Right lobe of liver (tissue), 6 donors: ENCODE data around the gene LEMD1. TPM values are rescaled to one million over a fixed set of nuclear protein-coding genes. Genes with fewer than 3 reads are reported as not detected.
"Not testable (repeated sequence)": the region's sequence is repeated elsewhere in the genome, so short reads cannot be mapped to it uniquely, and the experiment has no call there.

Source experiments
- ATAC-seq, 4 donors: fragments of 200-7000 bp; cut with Tn5 transposase; one replicate each; pipeline ENCODE4 v1.9.1; 2020; ENCODE audit warnings: mild to moderate bottlenecking in 4 of 4, moderate library complexity in 4 of 4
- DNase-seq, 3 donors: peaks; one replicate each; pipeline ENCODE4 v3.0.0-alpha.2; 2020
- H3K27ac ChIP-seq, 3 donors: fragments of 200-600 bp; one replicate each; pipeline ENCODE4 v1.8.0; 2022
- H3K27me3 ChIP-seq, 2 donors: fragments of 200-600 bp; one replicate each; pipeline ENCODE4 v1.8.0; 2022
- H3K36me3 ChIP-seq, 4 donors: fragments of 200-600 bp; sonication (generic) in 1 of 4; one replicate each; pipeline versions ENCODE4 v1.5.1 to v1.8.0; 2017 to 2022; ENCODE audit warnings: control low read depth in 1 of 4
- H3K4me1 ChIP-seq, 4 donors: fragments of 200-600 bp; sonication (generic) in 1 of 4; one replicate each; pipeline versions ENCODE4 v1.5.1 to v1.8.0; 2017 to 2022; ENCODE audit warnings: control low read depth in 1 of 4
- H3K4me3 ChIP-seq, 3 donors: fragments of 200-600 bp; one replicate each; pipeline ENCODE4 v1.8.0; 2022
- H3K9me3 ChIP-seq, 4 donors: fragments of 200-600 bp; sonication (generic) in 1 of 4; one replicate each; pipeline versions ENCODE4 v1.5.1 to v1.8.0; 2017 to 2022; ENCODE audit warnings: control low read depth in 1 of 4
- POLR2A ChIP-seq: fragments of 450-650 bp; IDR thresholded peaks from one replicate; pipeline ENCODE4 v1.6.1; 2017; ENCODE audit warnings: antibody characterized with exemption, mild to moderate bottlenecking
- whole genome bisulfite sequencing: methylation state at CpG from one replicate; pipeline ENCODE4 v1.1.6; 2018; ENCODE audit warnings: low coverage, low lambda C conversion rate; ENCODE audit not compliant: insufficient coverage; ENCODE audit errors: missing lambda C conversion rate; 5-methylcytosine and 5-hydroxymethylcytosine counted together
- intact Hi-C, 2 donors: fragments of 100-400 bp; cut with DNase I; formaldehyde crosslinking; loops; one replicate each; pipeline versions ENCODE4 v1.11.2 to v1.14.1; 2022
- total RNA-seq, 6 experiments: library from RNA; depleted of rRNA in 2 of 6; stranded (reverse); fragments of >200 nt in 2 of 6; fragmentation: NEBNext Ultra II Directional in 3 of 6; extraction: Animal tissue kit (Norgen Biotek cat#: 25700) in 3 of 6; gene quantifications; one replicate each; pipeline versions ENCODE4 v1.1.0 to v1.2.4, GENCODE V29; 2016 to 2023
- TF ChIP-seq, protein P1 (sequence below), 4 donors: fragments of 200-600 bp in 3 of 4; fragments of 450-650 bp in 1 of 4; IDR thresholded peaks; one replicate each; pipeline versions ENCODE4 v1.5.1 to v1.8.0; 2016 to 2022; ENCODE audit warnings: antibody characterized with exemption in 4 of 4, mild to moderate bottlenecking in 2 of 4
- donor health status: DM: no; HTN: yes; CAD: no.
- donor health status: DM: no; HTN: no; CAD: no.
- donor health status: DM: no; HTN: no; CAD: no.
- donor health status: DM: no; HTN: yes; CAD: no.
- donor health status: DM: no; HTN: yes; CAD: no.

The LEMD1 gene
- total RNA-seq, 6 experiments from 2014 or later = not detected

DNA sequence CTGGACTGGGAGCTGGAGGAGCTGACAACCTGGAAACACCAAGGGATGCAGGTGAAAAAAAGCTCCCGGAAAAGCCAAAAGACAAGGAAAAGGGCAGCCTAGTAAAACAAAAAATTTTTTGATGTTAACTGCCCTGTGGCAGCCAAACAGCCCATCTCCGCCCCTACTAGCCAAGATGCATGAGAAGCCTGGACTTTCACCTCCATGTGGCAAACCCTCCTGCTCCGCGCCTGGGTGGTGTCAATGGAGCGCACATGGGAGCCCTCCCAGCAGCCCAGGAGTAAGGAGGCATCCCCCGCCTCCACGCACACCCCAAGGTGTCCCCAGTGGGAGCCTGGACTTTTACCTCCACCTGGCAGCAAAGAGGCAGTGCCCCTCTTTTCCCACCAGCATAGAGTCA, 30.5 kb downstream of the LEMD1 start:
- Histone ChIP-seq H3K4me3 (no peak overlapping the region), H3K36me3 (no peaks in the 10 kb centered on the region), H3K27ac (no peak overlapping the region), H3K9me3 (peaks cover 0 to 3% (median 0%) of the 10 kb centered on the region in 4 donors), H3K4me1 (no peaks in the 10 kb centered on the region), H3K27me3 (peaks cover 0 to 5% of the 10 kb centered on the region in 2 donors)
- WGBS = 67% methylated on average over 4 of the region's 7 CpGs
- ATAC-seq (no peak), DNase-seq (no peak)
- TF ChIP-seq POLR2A = no peak
- TF ChIP-seq, protein P1, sequence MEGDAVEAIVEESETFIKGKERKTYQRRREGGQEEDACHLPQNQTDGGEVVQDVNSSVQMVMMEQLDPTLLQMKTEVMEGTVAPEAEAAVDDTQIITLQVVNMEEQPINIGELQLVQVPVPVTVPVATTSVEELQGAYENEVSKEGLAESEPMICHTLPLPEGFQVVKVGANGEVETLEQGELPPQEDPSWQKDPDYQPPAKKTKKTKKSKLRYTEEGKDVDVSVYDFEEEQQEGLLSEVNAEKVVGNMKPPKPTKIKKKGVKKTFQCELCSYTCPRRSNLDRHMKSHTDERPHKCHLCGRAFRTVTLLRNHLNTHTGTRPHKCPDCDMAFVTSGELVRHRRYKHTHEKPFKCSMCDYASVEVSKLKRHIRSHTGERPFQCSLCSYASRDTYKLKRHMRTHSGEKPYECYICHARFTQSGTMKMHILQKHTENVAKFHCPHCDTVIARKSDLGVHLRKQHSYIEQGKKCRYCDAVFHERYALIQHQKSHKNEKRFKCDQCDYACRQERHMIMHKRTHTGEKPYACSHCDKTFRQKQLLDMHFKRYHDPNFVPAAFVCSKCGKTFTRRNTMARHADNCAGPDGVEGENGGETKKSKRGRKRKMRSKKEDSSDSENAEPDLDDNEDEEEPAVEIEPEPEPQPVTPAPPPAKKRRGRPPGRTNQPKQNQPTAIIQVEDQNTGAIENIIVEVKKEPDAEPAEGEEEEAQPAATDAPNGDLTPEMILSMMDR (IDR thresholded peaks at IDR 0.05) = no peak
- intact Hi-C loops = no loop called here

GRCh38 chr1:205387845-205388244, 34.0 kb downstream of the LEMD1 start:
- DNase-seq (no peak), ATAC-seq (no peak)
- Histone ChIP-seq H3K27me3 (peaks cover 0 to 5% of the 10 kb centered on the region in 2 donors), H3K4me1 (no peaks in the 10 kb centered on the region), H3K27ac (no peak overlapping the region), H3K9me3 (peaks cover 0 to 3% (median 0%) of the 10 kb centered on the region in 4 donors), H3K4me3 (no peak overlapping the region), H3K36me3 (no peaks in the 10 kb centered on the region)
- WGBS = 89% methylated on average over 2 of the region's 2 CpGs
- TF ChIP-seq POLR2A = no peak
- TF ChIP-seq, protein P1 (IDR thresholded peaks at IDR 0.05) = no peak
- intact Hi-C loops = no loop called here

GRCh38 chr1:205382990-205383389, 38.9 kb downstream of the LEMD1 start:
- H3K4me3 ChIP-seq, intact Hi-C loops, H3K4me1 ChIP-seq, H3K27ac ChIP-seq, H3K27me3 ChIP-seq, ATAC-seq, H3K36me3 ChIP-seq, DNase-seq, H3K9me3 ChIP-seq: not testable (repeated sequence)
- WGBS = 76% methylated on average over 2 of the region's 3 CpGs

- no peak for TF ChIP-seq POLR2A
- TF ChIP-seq, protein P1 (IDR thresholded peaks at IDR 0.05) = no peak
- 68% methylated on average over 4 of the region's 4 CpGs for WGBS
- H3K27ac ChIP-seq = no peak overlapping the region
- no peaks in the 10 kb centered on the region for H3K27me3 ChIP-seq
- no peaks in the 10 kb centered on the region for H3K4me1 ChIP-seq
- no peak for DNase-seq
- ATAC-seq = no peak
- no peak overlapping the region for H3K4me3 ChIP-seq
- no peaks in the 10 kb centered on the region for H3K36me3 ChIP-seq
- H3K9me3 ChIP-seq = peaks cover 0 to 3% (median 0%) of the 10 kb centered on the region in 4 donors
- intact Hi-C loops = no loop called here
Measured at GRCh38 chr1:205382561-205382960, 39.3 kb downstream of the LEMD1 start.

DNA sequence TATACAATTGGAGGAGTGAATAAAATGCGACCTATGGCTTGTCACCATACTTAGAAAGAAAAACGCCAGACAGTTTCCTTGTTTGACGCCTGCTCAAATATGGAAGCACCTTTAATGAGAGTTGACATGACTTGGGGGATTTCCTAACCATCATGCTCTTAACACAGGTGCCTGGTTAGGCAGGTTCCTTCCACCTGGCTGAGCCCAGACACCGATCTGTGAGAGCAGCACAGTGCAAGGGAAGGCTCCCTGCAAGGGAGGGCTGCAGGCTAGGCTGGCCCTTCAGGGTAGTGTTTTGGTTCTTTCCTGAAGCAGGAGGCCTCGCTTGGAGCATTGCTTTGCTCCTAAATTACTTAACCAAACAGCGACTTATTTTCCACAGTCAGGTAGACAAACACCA, 40.6 kb downstream of the LEMD1 start:
- ATAC-seq = no peak
- Histone ChIP-seq H3K9me3 (no peaks in the 10 kb centered on the region), H3K4me3 (no peak overlapping the region), H3K27me3 (no peaks in the 10 kb centered on the region), H3K27ac (no peak overlapping the region), H3K4me1 (no peaks in the 10 kb centered on the region), H3K36me3 (no peaks in the 10 kb centered on the region)
- no peak for DNase-seq
- intact Hi-C loops = no loop called here
- no peak for TF ChIP-seq POLR2A
- TF ChIP-seq, protein P1 (IDR thresholded peaks at IDR 0.05) = no peak
- WGBS = 68% methylated on average over 5 of the region's 6 CpGs
